HEK293 (cell line): Measurements from ENCODE around the gene LBHD2.

Experiments
- CTCF ChIA-PET: fragments of 350-600 bp; formaldehyde crosslinking; extraction: SDS; loops from one replicate; lab custom pipeline; 2021; ENCODE audit warnings: antibody characterized with exemption; lab: Yijun Ruan, JAX
- POLR2A ChIA-PET: fragments of 300-600 bp; formaldehyde crosslinking; extraction: SDS; loops from one replicate; lab custom pipeline; 2020; ENCODE audit warnings: antibody characterized with exemption, inconsistent platforms; lab: Yijun Ruan, JAX
- H3K27ac ChIP-seq: fragments of 200-500 bp; sonication (Bioruptor generic); 2 replicates; pipeline ENCODE4 v1.5.1; 2014; ENCODE audit warnings: low read depth, low read length, control low read depth, inconsistent platforms; ENCODE audit errors: extremely low read depth
- H3K36me3 ChIP-seq, 2 experiments: fragments of 200-500 bp in 1 of 2; sonication (Bioruptor generic) in 1 of 2; 1 replicate in 1 of 2; 2 replicates in 1 of 2; pipeline ENCODE4 v1.5.1; 2014 to 2017; ENCODE audit warnings: inconsistent platforms in 2 of 2, low read length in 2 of 2; ENCODE audit not compliant: control insufficient read depth in 2 of 2, insufficient read depth in 1 of 2
- H3K4me1 ChIP-seq: fragments of 200-500 bp; sonication (Bioruptor generic); 2 replicates; pipeline ENCODE4 v1.5.1; 2014; ENCODE audit warnings: mild to moderate bottlenecking, low read length, inconsistent platforms; ENCODE audit not compliant: control insufficient read depth, insufficient read depth
- H3K4me3 ChIP-seq: 2 replicates; pipeline ENCODE4 v1.5.1; 2011; ENCODE audit warnings: low read depth, mild to moderate bottlenecking, control low read depth, low read length, moderate library complexity
- H3K9me3 ChIP-seq: fragments of 200-500 bp; sonication (Bioruptor generic); 2 replicates; pipeline ENCODE4 v1.5.1; 2014; ENCODE audit warnings: low read depth, low read length, inconsistent platforms; ENCODE audit not compliant: control insufficient read depth, insufficient read depth
- EGR2 ChIP-seq: fragments of 450-650 bp; formaldehyde crosslinking; IDR thresholded peaks from 2 replicates; pipeline ENCODE4 v1.5.1; 2016; ENCODE audit warnings: low read depth, missing biosample characterization, missing genetic modification characterization
- KLF1 ChIP-seq: fragments of 450-650 bp; formaldehyde crosslinking; IDR thresholded peaks from 2 replicates; pipeline ENCODE4 v1.5.1; 2016; ENCODE audit warnings: missing biosample characterization, missing genetic modification characterization
- KLF7 ChIP-seq: fragments of 450-650 bp; formaldehyde crosslinking; IDR thresholded peaks from 2 replicates; pipeline ENCODE4 v1.5.1; 2016; ENCODE audit warnings: missing biosample characterization, missing genetic modification characterization, borderline replicate concordance
- KLF8 ChIP-seq: fragments of 450-650 bp; formaldehyde crosslinking; IDR thresholded peaks from 2 replicates; pipeline ENCODE4 v1.5.1; 2016; ENCODE audit warnings: missing biosample characterization, missing genetic modification characterization
- MEIS1 ChIP-seq: sonication (generic); formaldehyde crosslinking; IDR thresholded peaks from 2 replicates; pipeline ENCODE4 v1.8.1; 2022; ENCODE audit warnings: missing genetic modification reagents, mild to moderate bottlenecking, borderline replicate concordance
- PRDM2 ChIP-seq: fragments of 450-650 bp; formaldehyde crosslinking; IDR thresholded peaks from 2 replicates; pipeline ENCODE4 v1.5.1; 2016; ENCODE audit warnings: missing biosample characterization, missing genetic modification characterization, borderline replicate concordance
- SP2 ChIP-seq: fragments of 450-650 bp; formaldehyde crosslinking; IDR thresholded peaks from 2 replicates; pipeline ENCODE4 v1.5.1; 2016; ENCODE audit warnings: missing biosample characterization, missing genetic modification characterization
- SP3 ChIP-seq: fragments of 450-650 bp; formaldehyde crosslinking; IDR thresholded peaks from 2 replicates; pipeline ENCODE4 v1.5.1; 2016; ENCODE audit warnings: missing biosample characterization, missing genetic modification characterization
- ZBTB7A ChIP-seq: fragments of 450-650 bp; formaldehyde crosslinking; IDR thresholded peaks from 2 replicates; pipeline ENCODE4 v1.5.1; 2016; ENCODE audit warnings: low read depth, missing biosample characterization, missing genetic modification characterization
- ZEB2 ChIP-seq: fragments of 450-650 bp; formaldehyde crosslinking; IDR thresholded peaks from 2 replicates; pipeline ENCODE4 v1.5.1; 2016; ENCODE audit warnings: missing biosample characterization, missing genetic modification characterization
- ZIC2 ChIP-seq: fragments of 450-650 bp; formaldehyde crosslinking; IDR thresholded peaks from 2 replicates; pipeline ENCODE4 v1.5.1; 2016; ENCODE audit warnings: missing biosample characterization, missing genetic modification characterization
- ZNF155 ChIP-seq: fragments of 450-650 bp; formaldehyde crosslinking; IDR thresholded peaks from 2 replicates; pipeline ENCODE4 v1.5.1; 2016; ENCODE audit warnings: missing biosample characterization, missing genetic modification characterization
- ZNF19 ChIP-seq: fragments of 450-650 bp; formaldehyde crosslinking; IDR thresholded peaks from 2 replicates; pipeline ENCODE4; 2016; ENCODE audit warnings: missing biosample characterization, missing genetic modification characterization, low read depth
- ZNF24 ChIP-seq: fragments of 450-650 bp; formaldehyde crosslinking; IDR thresholded peaks from 2 replicates; pipeline ENCODE4 v1.5.1; 2016; ENCODE audit warnings: missing biosample characterization, missing genetic modification characterization
- ZNF335 ChIP-seq: fragments of 450-650 bp; formaldehyde crosslinking; conservative IDR thresholded peaks from 2 replicates; pipeline ENCODE4 v1.5.1; 2016; ENCODE audit warnings: missing biosample characterization, missing genetic modification characterization
- ZNF404 ChIP-seq: fragments of 450-650 bp; formaldehyde crosslinking; IDR thresholded peaks from 2 replicates; pipeline ENCODE4 v1.5.1; 2017; ENCODE audit warnings: missing biosample characterization, missing genetic modification characterization
- ZNF658 ChIP-seq: fragments of 450-650 bp; formaldehyde crosslinking; IDR thresholded peaks from 2 replicates; pipeline ENCODE4; 2016; ENCODE audit warnings: missing biosample characterization, missing genetic modification characterization
- ZNF660 ChIP-seq: fragments of 450-650 bp; IDR thresholded peaks from 2 replicates; pipeline ENCODE4 v1.5.1; 2018; ENCODE audit warnings: missing biosample characterization, mild to moderate bottlenecking, missing genetic modification characterization
- ZNF791 ChIP-seq: fragments of 450-650 bp; formaldehyde crosslinking; IDR thresholded peaks from 2 replicates; pipeline ENCODE4 v1.5.1; 2016; ENCODE audit warnings: missing biosample characterization, missing genetic modification characterization
- TF ChIP-seq, protein P1 (sequence below): fragments of 450-650 bp; formaldehyde crosslinking; IDR thresholded peaks from 2 replicates; pipeline ENCODE4 v1.5.1; 2016; ENCODE audit warnings: missing biosample characterization, missing genetic modification characterization
- TF ChIP-seq, protein P2 (sequence below): fragments of 450-650 bp; formaldehyde crosslinking; IDR thresholded peaks from 2 replicates; pipeline ENCODE4 v1.5.1; 2016; ENCODE audit warnings: missing biosample characterization, missing genetic modification characterization
- TF ChIP-seq, protein P3 (sequence below): IDR thresholded peaks from 2 replicates; pipeline ENCODE4 v1.6.1; 2011; ENCODE audit warnings: mild to moderate bottlenecking, low read depth, low read length, borderline replicate concordance
- TF ChIP-seq, protein P4 (sequence below): fragments of 450-650 bp; formaldehyde crosslinking; IDR thresholded peaks from 2 replicates; pipeline ENCODE4 v1.5.1; 2016; ENCODE audit warnings: missing biosample characterization, missing genetic modification characterization

LBHD2 gene

GRCh38 chr14:103074729-103075367 is 9.2 kb upstream of the LBHD2 start (continued):
- TF ChIP-seq, protein P1, sequence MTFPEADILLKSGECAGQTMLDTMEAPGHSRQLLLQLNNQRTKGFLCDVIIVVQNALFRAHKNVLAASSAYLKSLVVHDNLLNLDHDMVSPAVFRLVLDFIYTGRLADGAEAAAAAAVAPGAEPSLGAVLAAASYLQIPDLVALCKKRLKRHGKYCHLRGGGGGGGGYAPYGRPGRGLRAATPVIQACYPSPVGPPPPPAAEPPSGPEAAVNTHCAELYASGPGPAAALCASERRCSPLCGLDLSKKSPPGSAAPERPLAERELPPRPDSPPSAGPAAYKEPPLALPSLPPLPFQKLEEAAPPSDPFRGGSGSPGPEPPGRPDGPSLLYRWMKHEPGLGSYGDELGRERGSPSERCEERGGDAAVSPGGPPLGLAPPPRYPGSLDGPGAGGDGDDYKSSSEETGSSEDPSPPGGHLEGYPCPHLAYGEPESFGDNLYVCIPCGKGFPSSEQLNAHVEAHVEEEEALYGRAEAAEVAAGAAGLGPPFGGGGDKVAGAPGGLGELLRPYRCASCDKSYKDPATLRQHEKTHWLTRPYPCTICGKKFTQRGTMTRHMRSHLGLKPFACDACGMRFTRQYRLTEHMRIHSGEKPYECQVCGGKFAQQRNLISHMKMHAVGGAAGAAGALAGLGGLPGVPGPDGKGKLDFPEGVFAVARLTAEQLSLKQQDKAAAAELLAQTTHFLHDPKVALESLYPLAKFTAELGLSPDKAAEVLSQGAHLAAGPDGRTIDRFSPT (tag by site-specific recombination) = 0 out of 2 replicates have a peak, but pooled peaks have one; percentile 39
- TF ChIP-seq PRDM2 (tag by site-specific recombination) (no peak), KLF8 (tag by site-specific recombination) (peak; percentile 51; the same call in 1 of the 2 replicates), ZNF404 (tag by site-specific recombination) (no peak), ZIC2 (peak; percentile 68), KLF1 (tag by site-specific recombination) (peak; percentile 100), SP2 (tag by site-specific recombination) (peak; percentile 71), ZNF155 (tag by site-specific recombination) (no peak), ZNF660 (tag by site-specific recombination) (no peak), EGR2 (tag by site-specific recombination) (peak; percentile 59), SP3 (peak; percentile 83), MEIS1 (CRISPR knock-in tag) (no peak), KLF7 (0 out of 2 replicates have a peak, but pooled peaks have one; percentile 53)
- TF ChIP-seq, protein P2, sequence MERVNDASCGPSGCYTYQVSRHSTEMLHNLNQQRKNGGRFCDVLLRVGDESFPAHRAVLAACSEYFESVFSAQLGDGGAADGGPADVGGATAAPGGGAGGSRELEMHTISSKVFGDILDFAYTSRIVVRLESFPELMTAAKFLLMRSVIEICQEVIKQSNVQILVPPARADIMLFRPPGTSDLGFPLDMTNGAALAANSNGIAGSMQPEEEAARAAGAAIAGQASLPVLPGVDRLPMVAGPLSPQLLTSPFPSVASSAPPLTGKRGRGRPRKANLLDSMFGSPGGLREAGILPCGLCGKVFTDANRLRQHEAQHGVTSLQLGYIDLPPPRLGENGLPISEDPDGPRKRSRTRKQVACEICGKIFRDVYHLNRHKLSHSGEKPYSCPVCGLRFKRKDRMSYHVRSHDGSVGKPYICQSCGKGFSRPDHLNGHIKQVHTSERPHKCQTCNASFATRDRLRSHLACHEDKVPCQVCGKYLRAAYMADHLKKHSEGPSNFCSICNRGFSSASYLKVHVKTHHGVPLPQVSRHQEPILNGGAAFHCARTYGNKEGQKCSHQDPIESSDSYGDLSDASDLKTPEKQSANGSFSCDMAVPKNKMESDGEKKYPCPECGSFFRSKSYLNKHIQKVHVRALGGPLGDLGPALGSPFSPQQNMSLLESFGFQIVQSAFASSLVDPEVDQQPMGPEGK (tag by site-specific recombination) = peak; percentile 20; the same call in 1 of the 2 replicates

DNA sequence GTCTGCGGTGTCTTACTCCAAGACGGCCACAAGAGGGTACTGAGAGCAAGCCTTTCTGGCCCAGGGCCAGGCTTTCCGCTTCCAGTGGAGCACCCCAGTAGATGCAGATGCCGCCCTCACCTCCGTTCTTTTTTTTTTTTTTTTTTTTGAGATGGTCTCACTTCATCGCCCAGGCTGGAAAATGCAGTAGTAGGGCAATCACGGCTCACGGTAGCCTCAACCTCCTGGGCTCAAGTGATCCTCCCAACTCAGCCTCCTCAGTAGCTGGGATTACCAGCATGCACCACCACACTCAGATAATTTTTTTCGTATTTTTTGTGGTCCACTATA is 5.6 kb upstream of the LBHD2 start:
- H3K36me3 ChIP-seq = no peaks in the 10 kb centered on the region
- ChIA-PET POLR2A (interaction anchor here (0.7 kb wide), 1 partner anchor 8 kb away, joined by 6 read pairs; no protein-coding TSS in a partner anchor), CTCF (interaction anchor here (0.6 to 4.4 kb wide), 8 partner anchors 11 to 220 kb away, joined by 3 to 37 read pairs (median 6); no protein-coding TSS in a partner anchor)
- no peaks in the 10 kb centered on the region for H3K9me3 ChIP-seq
- H3K27ac ChIP-seq = no peak overlapping the region
- no peak overlapping the region for H3K4me3 ChIP-seq
- H3K4me1 ChIP-seq = 0 out of 2 replicates have a peak, but pooled peaks cover 3% of the 10 kb centered on the region
- TF ChIP-seq SP3 = no peak
- TF ChIP-seq ZNF19 (tag by site-specific recombination) = no peak
- TF ChIP-seq, protein P3, sequence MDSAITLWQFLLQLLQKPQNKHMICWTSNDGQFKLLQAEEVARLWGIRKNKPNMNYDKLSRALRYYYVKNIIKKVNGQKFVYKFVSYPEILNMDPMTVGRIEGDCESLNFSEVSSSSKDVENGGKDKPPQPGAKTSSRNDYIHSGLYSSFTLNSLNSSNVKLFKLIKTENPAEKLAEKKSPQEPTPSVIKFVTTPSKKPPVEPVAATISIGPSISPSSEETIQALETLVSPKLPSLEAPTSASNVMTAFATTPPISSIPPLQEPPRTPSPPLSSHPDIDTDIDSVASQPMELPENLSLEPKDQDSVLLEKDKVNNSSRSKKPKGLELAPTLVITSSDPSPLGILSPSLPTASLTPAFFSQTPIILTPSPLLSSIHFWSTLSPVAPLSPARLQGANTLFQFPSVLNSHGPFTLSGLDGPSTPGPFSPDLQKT = no peak
- no peak for TF ChIP-seq ZBTB7A
- peak; percentile 39; the same call in 1 of the 2 replicates for TF ChIP-seq ZNF335 (tag by site-specific recombination)
- TF ChIP-seq ZNF791 = no peak
- TF ChIP-seq ZEB2 (tag by site-specific recombination) = 0 out of 2 replicates have a peak, but pooled peaks have one; percentile 42
- TF ChIP-seq, protein P4, sequence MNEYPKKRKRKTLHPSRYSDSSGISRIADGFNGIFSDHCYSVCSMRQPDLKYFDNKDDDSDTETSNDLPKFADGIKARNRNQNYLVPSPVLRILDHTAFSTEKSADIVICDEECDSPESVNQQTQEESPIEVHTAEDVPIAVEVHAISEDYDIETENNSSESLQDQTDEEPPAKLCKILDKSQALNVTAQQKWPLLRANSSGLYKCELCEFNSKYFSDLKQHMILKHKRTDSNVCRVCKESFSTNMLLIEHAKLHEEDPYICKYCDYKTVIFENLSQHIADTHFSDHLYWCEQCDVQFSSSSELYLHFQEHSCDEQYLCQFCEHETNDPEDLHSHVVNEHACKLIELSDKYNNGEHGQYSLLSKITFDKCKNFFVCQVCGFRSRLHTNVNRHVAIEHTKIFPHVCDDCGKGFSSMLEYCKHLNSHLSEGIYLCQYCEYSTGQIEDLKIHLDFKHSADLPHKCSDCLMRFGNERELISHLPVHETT (tag by site-specific recombination) = no peak
- no peak for TF ChIP-seq ZNF24 (tag by site-specific recombination)
- no peak for TF ChIP-seq ZNF658
